ENCODE measurements around the gene DPH3. TPM values are rescaled to one million over a fixed set of nuclear protein-coding genes. Genes with fewer than 3 reads are reported as not detected.

Gene DPH3
- total RNA-seq, 6 experiments from 2014 or later, result 35.5 to 49.8 (median 44.3) TPM

DNA sequence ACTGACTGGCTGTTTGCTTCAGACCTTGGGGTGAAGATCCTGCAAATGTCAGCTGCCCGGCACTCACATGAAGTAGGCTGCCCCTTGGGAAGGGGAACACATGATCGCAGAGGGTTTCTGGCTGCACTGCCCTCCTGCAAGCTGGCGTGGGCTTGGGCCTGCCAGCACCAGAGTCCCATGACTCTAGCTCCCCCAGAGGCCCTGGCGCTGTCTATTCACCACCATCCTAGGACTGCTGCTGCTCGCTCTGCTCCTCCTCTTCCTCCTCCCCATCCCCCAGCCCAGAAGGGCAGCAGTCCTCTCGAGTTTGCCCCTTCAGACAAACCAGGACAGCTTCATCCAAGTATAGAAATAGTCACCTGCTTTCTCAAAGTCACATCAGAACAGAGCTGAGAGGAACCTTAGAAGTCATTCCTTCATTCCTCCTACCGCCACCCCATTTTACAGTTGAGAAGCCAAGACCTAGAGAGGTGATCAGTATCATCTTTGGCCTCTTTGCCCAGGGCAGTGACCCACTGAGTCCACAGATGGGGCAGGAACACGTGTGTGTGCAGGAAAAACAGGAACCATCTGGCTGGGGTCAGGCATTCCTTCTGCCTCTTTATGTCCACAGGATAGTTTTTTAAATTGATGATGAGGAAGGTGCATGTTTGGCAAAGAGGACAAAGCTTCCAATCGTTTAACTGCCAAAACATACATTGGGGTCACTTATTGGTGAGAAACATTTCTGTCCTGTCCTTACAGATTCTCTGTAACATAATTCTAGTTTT, 13.2 kb downstream of the DPH3 start:
- Mint-ChIP-seq H3K36me3 (ENCODE audit: low read depth) (no peaks in the 10 kb centered on the region), H3K4me3 (no peak overlapping the region), H3K9me3 (no peaks in the 10 kb centered on the region), H3K27ac (no peak overlapping the region), H3K4me1 (ENCODE audit: low read depth) (peaks cover 27% of the 10 kb centered on the region), H3K27me3 (ENCODE audit: insufficient read depth) (no peaks in the 10 kb centered on the region; the same call in 1 of the 2 replicates)
- DNase-seq, result no peak
- TF ChIP-seq, protein P1, sequence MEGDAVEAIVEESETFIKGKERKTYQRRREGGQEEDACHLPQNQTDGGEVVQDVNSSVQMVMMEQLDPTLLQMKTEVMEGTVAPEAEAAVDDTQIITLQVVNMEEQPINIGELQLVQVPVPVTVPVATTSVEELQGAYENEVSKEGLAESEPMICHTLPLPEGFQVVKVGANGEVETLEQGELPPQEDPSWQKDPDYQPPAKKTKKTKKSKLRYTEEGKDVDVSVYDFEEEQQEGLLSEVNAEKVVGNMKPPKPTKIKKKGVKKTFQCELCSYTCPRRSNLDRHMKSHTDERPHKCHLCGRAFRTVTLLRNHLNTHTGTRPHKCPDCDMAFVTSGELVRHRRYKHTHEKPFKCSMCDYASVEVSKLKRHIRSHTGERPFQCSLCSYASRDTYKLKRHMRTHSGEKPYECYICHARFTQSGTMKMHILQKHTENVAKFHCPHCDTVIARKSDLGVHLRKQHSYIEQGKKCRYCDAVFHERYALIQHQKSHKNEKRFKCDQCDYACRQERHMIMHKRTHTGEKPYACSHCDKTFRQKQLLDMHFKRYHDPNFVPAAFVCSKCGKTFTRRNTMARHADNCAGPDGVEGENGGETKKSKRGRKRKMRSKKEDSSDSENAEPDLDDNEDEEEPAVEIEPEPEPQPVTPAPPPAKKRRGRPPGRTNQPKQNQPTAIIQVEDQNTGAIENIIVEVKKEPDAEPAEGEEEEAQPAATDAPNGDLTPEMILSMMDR (IDR thresholded peaks at IDR 0.05), result no peak

GRCh38 chr3:16249886-16250285, 14.9 kb downstream of the DPH3 start:
- no peaks in the 10 kb centered on the region for H3K36me3 Mint-ChIP-seq (ENCODE audit: low read depth)
- DNase-seq, result no peak
- H3K4me3 Mint-ChIP-seq, result no peak overlapping the region
- peaks cover 27% of the 10 kb centered on the region for H3K4me1 Mint-ChIP-seq (ENCODE audit: low read depth)
- TF ChIP-seq, protein P1 (IDR thresholded peaks at IDR 0.05), result no peak
- no peaks in the 10 kb centered on the region for H3K9me3 Mint-ChIP-seq
- H3K27me3 Mint-ChIP-seq (ENCODE audit: insufficient read depth), result no peaks in the 10 kb centered on the region; the same call in 1 of the 2 replicates
- H3K27ac Mint-ChIP-seq, result no peak overlapping the region

DNA sequence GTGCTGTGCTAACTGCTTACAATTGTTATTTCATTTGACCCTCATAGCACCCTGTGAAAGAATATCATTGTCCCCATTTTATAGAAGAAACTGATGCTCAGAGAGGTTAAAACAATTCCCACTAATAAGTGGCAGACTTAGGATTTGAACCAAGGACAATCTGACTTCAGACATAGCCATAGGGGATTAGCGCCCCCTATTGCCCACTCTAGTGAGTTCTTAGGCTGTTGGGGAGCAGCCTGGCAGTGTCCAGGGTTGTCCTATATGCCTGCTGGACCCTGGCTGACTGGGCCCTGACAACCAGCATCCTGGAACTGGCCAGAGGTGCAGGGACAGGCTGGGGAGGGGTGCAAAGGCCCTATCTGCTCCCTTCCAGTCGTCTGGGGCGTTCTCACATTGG, 15.4 kb downstream of the DPH3 start:
- no peaks in the 10 kb centered on the region; the same call in 1 of the 2 replicates for H3K27me3 Mint-ChIP-seq (ENCODE audit: insufficient read depth)
- H3K27ac Mint-ChIP-seq, result no peak overlapping the region
- DNase-seq, result peak; percentile 38
- H3K4me1 Mint-ChIP-seq (ENCODE audit: low read depth), result peaks cover 30% of the 10 kb centered on the region
- TF ChIP-seq, protein P1 (IDR thresholded peaks at IDR 0.05), result peak; percentile 85
- H3K9me3 Mint-ChIP-seq, result no peaks in the 10 kb centered on the region
- no peak overlapping the region for H3K4me3 Mint-ChIP-seq
- no peaks in the 10 kb centered on the region for H3K36me3 Mint-ChIP-seq (ENCODE audit: low read depth)

GRCh38 chr3:16248556-16248955, 16.2 kb downstream of the DPH3 start:
- H3K27me3 Mint-ChIP-seq (ENCODE audit: insufficient read depth), result no peaks in the 10 kb centered on the region; the same call in 1 of the 2 replicates
- TF ChIP-seq, protein P1 (IDR thresholded peaks at IDR 0.05), result no peak
- H3K4me3 Mint-ChIP-seq, result no peak overlapping the region
- H3K27ac Mint-ChIP-seq, result no peak overlapping the region
- peaks cover 37% of the 10 kb centered on the region for H3K4me1 Mint-ChIP-seq (ENCODE audit: low read depth)
- H3K36me3 Mint-ChIP-seq (ENCODE audit: low read depth), result no peaks in the 10 kb centered on the region
- no peak for DNase-seq
- no peaks in the 10 kb centered on the region for H3K9me3 Mint-ChIP-seq

- peaks cover 40% of the 10 kb centered on the region for H3K4me1 Mint-ChIP-seq (ENCODE audit: low read depth)
- no peaks in the 10 kb centered on the region for H3K9me3 Mint-ChIP-seq
- peak; percentile 79 for DNase-seq
- TF ChIP-seq, protein P1 (IDR thresholded peaks at IDR 0.05), result peak; percentile 99
- no peaks in the 10 kb centered on the region; the same call in 1 of the 2 replicates for H3K27me3 Mint-ChIP-seq (ENCODE audit: insufficient read depth)
- H3K27ac Mint-ChIP-seq, result no peak overlapping the region; the same call in 1 of the 2 replicates
- H3K36me3 Mint-ChIP-seq (ENCODE audit: low read depth), result no peaks in the 10 kb centered on the region
- no peak overlapping the region for H3K4me3 Mint-ChIP-seq
Observed at GRCh38 chr3:16247282-16248061, 17.3 kb downstream of the DPH3 start.
